Measurements from ENCODE around the gene ARAP2.

Gene ARAP2

DNA sequence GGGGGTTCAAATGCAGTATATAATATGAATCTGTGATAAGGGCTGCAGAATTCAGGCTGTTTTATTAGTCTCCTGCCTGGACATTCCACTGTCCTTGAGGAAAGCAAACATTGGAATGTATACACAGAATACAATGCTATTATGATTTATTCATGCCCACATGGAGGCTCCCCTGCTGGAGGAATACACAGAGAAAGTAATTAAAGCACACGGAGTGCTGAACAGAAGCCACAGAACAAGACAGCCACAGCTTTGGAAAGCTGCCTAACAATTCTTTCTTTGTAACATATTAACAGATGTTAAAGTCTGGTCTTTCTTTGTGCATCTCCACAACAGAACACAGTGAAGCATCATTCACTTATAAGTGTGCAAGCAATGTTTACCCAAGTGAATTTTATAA, 155.8 kb downstream of the ARAP2 start:
- no peak for DNase-seq

DNA sequence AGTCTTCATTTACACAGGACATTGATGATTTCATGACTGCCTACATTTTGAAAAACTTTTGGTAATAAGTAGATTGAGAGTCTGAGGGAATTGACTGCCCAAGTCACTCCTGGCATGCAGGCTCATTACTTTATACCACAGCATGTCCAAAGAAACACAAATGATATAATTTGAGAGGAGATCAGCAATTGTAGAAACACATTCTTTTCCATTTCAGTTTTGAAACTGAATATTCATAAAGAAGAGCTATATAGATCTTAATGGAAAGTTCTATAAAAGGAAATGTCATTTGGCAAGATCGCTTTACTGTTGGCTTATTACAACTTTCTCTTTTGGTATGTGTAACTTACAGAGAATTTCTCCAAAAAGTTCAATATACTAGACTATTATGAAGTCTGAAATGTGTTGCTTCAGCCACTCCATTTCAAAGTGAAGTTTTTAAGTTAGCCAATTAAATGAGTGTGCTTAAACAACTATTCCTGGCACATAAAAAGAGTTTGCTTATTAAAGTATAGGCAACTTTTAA, 158.0 kb downstream of the ARAP2 start:
- no peak for DNase-seq

DNA sequence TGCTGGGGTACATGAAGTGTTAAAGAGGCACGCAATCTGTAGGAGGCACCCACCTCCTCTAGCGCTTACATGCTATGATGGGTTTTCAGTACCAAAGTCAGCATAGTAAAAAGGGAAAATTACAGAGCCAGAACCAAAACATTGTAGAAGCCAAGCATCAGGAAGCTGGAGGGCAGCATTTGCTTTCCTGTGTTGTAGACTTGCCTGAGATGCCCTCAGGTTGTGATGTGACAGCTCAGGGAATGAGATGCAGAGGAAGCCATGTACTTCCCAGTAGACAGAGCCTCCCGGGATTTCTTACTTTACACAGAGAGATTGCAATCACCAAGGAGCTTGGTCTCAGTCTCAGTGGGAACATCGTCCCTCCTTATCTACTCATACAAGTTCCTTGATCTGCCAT, 161.5 kb downstream of the ARAP2 start:
- no peak for DNase-seq

DNA sequence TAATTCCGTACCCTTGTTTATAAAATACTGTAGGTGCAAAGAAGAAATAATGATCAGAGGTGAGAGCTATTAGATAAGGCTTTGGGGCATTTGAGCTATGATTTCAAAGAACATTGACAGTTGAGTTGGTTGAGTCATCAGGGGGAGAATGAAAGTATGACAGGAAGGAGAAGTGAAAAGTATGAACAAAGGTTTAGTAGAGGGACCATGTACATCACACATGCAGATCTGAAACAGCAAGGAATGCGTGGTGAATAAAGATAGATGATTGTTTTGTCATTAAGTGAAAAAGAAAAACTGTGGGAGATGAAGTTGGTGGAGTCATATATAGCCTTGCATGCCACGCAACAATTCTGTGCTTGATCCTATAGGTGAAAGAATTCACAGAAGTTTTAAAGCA, 163.1 kb downstream of the ARAP2 start:
- no peak for DNase-seq

DNA sequence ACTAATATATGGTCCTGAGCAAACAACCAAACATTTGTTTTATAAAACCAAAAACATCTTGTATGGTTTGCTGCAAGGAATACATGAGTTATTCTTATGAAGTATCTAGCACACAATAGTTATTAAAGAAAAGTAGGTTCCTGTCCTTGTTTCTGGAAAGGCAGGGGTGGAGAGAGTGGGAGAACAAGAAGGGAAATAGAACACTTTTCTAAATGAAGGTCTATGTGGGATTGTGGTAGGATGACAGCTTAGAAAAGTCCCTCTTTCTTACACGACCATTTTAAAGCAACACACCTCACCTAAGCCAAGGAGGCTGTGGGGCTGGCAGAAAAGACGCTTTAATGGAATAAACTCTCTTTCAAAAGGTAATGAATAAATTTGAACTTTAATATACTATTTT, 164.6 kb downstream of the ARAP2 start:
- no peak for DNase-seq

DNA sequence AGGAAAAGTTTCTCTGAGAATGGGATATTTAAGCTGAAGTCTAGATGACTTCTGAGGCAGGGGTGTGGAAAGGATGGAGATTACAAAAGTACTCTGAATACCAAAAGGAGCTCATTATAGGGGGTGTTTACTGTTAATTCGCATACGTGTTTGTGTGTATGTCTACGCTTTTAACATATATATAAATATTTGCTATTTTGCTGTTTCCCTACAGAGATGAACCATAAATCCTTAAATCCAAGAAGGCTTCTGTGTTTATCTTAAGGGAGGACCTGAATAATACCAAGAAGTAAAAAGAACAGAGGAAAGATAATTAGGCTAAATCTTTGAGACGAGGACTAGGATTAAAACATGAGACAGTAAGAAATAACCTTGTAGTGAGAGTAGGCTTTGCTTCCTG, 166.0 kb downstream of the ARAP2 start:
- DNase-seq = no peak

DNA sequence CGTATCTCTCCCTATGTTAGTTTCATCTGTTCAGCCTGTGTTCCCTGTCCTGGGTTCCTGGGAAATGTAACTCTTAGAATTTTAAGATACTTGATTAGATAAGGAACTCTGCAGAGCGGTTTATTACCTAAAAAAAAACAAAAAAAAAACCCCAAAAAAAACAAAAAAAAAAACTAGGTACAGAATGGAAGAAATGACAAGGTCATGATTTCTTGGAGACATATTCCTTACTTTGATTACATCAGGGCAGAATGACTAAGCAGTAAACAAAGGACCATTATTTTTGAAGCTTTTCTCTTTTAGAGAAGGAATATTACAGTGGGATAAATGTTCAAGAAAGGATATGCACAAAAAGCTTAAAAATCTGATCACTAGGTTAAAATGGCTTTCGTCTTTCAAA, 171.8 kb downstream of the ARAP2 start:
- DNase-seq = no peak

DNA sequence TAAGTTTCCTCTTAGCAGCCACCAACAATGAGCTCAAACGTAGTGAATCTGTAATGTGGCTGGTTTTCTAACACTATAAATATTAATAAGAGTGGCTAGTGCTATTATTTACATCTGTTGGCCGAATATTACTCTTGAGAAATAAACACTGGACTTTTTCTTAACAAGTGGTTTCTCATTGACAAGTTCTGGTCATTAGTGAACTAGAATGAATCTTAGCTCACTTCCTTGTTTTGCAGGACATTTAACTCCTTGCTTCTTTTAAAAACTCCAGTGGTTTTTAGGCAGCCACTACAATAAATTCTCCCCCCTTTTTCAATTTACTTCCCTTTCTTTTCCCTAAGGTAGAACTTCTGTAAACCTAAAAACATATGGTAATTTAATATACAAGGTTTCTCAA, 177.2 kb downstream of the ARAP2 start:
- no peak for DNase-seq

DNA sequence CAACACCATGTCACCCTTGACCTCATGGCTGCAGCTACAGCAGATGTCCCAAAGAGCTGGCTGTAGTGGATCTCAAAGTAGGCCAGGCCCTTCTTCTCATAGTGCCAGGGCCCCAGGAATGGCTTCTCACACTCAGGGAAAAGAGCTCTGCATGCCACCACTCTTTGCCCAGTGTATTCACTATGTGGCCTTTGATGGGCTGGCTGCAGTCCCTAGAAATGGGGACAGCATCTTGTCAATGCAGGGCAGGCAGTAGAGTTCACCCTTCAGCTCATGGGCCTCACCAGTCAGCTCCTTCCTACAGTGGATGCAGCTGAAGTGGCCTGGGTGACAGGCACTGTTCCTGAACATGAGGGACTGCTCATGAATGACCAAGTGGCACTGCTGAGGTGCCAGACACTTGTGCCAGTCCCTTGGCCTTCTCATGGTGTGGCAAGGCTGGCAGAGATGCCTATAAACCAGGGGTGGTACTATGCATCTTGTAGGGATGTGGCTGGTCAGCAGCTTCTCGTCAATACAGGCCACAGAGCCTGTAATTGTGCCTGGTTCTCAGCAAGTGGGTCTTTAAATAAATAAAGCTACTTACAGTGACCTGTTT, 178.9 kb downstream of the ARAP2 start:
- DNase-seq = no peak

DNA sequence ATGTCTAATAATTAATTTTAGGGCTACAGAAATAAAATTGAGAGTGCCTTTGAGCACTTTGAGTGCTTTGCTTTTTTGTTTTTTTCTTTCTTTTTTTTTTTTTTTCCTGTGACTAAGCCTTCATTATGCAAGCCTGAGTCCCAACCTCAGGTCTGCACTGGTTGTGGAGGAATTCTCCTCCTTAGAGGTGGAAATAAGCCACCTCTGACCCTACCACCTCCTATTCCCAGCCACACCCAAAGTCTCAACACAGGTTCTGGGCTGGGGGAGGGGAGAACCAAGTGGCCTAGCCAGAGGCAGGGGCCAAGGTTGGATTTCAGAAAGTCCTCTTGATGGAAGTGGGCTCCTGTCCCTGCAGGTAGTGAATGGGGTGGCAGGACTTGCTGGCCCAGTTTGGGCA, 180.2 kb downstream of the ARAP2 start:
- no peak for DNase-seq

DNA sequence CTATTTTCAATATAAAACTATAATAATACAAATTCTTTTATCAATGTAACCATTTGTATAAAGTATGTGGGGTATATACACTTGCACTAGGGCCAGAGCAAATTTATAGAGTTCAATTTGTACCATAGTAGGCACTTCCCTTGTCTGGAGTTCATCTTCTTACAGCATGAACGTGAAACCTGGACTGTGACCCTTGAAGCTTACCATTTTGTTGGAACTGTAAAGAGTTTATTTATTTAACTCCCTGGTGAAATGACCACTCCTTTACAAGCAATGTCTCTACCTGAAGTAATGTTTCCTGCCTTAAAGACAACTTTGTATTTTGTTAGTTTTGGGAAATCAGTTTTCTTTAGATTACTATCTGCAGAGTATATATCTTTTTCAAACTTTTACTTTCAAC, 188.2 kb downstream of the ARAP2 start:
- DNase-seq = no peak

DNA sequence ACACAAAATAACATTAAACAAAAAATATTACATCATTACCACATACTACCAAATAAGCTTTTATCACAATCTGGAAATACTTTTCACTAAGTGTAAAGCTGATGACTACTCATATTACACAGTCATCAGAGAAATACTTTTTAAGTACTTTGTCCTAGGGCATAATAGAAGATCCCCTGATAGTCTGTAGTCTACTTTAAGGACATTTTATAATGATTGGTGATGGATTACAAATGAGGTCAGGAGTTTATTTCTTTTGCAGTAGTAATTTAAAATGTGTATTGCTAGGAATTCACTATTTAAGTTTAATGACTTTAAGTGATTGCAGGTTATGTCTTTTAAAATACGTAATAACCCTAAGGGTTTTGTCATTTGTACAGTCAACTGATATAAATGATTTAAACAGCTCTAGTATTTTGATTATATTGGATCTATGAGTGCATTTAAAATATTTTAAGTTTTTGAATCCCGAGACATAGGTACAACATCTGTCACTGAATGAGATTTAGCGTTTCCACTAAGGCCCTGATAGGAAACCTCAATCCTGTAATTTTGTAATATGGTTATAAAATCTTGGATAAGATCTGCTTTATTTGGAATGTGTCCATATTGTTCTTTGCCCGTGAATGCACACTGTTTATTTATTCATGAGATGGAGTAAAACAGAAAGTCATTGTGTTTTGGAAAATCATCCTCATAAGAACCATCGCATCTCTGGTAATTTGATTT, 189.5 kb downstream of the ARAP2 start:
- DNase-seq = no peak

DNA sequence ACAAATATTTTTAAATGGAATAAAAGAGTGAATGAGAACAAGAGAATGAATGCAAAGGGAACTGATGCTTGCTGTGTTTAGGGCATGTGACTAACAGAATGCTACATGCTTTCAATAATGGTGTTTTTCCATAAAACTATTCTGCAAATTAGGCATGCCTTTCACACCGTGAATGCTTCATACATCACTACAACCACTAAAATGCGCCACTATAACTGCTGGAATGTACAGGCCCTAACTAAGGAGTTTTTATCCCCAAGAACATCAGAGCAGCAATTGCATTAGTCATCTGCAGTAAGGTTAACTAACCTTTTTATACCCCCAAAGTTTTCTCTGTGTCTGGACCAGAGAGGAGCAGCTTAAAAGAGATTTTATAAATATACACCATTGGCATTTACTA, 190.4 kb downstream of the ARAP2 start:
- no peak for DNase-seq

DNA sequence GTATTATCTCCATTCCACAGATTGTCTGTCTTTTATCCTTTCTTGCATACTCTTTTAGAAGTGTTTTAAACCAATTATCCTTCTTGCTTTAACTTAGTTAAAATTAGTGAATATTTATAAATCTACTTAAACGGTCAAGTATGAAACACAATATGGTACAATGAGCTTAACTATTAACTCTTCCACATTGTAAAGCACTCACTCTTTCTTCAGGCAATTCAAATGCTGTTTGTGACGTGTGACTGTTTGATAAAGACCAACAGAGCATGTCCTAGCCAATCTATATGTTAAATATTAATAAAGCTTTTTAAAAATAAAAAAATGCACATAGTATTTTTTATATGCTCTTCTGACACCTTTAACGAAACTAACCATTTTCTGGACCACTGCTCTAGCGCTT, 192.7 kb downstream of the ARAP2 start:
- DNase-seq = no peak

DNA sequence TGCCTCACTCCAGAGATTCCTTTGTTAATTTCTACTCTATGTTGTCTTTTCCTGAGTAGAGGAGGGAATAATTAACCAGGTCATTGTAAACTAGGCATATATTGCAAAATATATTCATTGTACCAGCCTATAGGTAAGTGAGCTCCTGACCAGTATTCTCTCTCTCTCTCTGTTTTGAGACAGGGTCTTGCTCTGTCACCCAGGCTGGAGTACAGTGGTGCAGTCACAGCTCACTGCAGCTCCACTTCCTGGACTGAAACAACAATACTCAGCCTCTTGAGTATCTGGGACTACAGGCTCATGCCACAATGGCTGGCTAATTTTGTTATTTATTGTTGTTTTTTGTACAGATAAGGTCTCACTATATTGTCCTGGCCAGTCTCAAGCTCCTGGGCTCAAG, 198.3 kb downstream of the ARAP2 start:
- no peak for DNase-seq

DNA sequence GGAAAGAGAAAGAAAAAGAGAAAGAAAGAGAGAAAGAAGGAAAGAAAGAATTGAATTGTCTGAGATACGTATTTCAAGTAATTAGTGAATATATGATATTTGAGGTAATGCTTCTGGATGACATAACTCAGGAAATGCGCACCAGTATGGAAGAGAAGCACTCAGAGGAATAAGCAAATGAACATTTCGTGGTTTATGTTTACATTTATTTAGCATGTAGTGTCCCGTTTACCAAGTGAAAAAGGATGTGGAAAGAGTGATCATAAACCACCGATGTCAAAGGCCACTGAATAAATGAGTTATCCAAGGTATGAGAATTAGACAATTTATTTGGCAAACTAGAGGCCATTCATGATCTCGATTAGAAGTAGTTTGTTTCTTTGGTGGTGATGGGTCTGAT, 200.4 kb downstream of the ARAP2 start:
- DNase-seq = no peak

DNA sequence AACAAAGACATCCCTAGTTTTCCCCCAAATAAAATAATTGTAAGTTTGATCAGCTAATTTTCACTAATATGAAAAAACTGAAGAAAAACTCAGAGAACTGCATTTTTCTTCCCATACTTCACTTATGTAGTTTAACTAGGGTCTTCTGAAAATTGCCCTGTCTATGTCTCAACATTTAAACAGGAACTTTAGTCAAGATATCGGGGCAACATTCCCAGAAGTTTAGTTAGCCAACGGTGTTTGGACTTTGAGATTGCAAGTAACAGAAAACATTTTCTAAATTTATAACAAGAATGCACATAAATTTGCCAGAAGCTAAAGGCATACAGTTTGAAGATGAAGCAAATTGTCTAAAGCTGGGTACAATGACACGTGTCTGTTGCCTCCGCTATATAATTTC, 201.1 kb downstream of the ARAP2 start:
- no peak for DNase-seq

DNA sequence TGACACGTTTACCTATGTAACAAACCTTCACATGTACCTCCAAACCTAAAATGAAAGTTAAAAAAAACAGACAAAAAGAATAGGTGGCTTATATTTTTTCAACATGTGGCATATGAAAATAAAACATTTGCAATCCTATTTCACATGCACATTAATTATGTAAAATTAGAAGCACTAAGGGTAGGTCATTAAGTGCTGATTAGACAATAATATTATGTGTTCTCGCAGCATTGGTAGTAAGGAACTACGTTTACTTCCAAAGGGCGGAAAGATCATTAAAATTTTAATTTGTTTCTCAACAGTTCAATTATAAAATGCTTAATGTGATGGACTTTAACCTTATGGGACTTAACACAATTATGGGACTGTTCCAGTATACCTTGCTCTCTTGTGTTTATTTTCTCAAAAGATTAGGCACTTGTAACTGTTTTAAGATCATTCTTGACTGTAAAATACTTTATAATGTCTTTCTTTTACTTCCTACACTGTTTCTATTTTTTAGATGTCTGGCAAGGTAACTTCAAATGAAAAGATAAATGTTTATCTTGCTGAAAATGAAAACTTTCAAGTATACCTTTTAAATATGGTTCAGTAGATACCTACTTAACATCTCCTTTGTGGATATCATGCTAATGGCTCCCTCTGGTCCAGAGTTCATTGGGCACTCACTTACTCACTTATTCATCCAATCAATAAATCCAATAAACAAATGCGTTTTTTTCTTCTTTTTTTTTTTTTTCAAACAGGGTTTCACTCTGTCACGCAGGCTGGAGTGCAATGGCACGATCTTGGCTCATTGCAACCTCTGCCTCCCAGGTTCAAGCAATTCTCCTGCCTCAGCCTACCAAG, 202.0 kb downstream of the ARAP2 start:
- no peak for DNase-seq

DNA sequence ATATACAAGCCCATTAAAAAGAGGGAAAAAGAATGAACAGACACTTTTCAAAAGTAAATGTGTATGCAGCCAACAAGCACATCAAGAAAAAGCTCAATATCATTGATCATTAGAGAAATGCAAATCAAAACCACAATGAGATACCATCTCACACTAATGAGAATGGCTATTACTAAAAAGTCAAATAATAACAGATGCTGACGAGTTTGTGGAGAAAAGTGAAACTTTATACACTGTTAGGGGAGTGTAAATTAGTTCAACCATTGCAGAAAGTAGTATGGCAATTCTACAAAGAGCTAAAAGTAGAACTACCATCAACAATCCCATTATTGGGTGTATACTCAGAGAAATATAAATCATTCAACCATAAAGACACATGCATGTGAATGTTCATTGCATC, 203.0 kb downstream of the ARAP2 start:
- no peak for DNase-seq

DNA sequence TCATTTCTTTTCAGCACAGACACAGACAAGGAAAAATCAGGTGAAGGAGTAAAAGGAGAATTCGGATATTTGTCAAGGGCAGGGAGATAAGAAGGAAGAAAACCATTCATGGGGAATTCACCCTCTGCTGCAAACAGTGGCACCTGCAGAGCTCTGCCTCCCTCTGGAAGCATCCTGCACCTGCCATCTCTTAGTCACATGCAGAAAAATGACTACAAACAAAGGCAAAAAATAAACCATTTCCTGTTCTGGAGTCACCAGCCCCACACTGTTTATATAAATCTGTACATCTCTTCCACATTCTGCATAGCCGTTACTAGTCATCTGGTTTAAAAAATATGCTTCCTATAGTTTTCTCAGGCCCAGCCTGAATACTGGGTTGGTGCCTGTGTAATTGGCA, 205.3 kb downstream of the ARAP2 start:
- no peak for DNase-seq

DNA sequence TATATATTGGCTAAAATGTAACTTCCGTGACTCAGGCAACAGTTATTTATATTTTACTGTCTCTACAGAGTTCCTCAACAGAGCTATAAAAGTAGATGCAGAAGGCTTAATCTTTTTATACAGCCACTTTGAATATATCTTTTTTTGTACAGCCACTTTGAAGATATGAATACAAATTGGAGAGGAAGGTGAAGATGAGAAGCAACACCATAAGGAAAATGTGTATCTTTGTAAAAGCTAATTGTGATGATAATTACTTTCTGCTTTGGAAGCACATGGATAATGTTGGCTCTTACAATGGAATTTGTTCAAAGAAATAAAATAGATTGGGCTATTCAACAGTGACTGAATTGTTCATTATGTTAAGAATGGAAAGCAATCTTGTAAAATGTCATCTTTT, 205.8 kb downstream of the ARAP2 start:
- DNase-seq = no peak

DNA sequence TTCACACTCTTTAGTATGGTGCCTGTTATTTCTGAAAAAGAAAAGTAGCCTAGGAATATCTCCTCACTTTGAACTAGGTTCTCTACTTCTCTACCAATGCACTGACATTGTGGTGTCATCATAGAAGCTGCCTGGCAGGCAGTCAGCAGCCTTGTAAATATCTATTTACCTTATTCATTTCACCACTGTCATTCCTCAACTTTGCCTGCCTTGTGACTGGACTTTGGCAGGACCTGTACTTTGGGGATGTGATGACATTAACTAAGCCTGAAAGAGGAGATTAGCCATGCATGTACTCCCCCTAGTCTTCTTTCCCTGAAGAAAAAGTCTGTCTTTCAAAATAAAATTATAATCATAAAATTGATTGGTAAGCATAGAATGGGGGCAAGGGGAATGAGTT, 207.2 kb downstream of the ARAP2 start:
- no peak for DNase-seq

DNA sequence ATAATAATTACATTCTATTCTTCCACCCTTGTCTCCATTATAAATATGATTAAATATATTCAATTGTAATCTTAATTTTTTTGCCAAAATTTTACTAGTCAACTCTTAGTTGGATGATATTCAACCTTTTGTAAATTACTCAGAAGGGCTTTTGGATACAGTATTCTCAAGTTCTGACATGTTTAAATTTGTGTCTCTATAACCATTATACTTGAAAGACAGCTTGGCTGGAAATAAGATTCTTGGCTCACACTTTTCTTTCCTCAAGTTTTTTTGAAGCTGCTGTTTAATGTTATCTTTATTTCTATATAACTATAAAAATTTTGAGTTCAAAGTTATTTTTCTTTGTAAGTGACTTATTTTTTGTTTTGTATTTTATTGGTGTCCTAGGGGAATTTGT, 214.4 kb downstream of the ARAP2 start:
- no peak for DNase-seq

DNA sequence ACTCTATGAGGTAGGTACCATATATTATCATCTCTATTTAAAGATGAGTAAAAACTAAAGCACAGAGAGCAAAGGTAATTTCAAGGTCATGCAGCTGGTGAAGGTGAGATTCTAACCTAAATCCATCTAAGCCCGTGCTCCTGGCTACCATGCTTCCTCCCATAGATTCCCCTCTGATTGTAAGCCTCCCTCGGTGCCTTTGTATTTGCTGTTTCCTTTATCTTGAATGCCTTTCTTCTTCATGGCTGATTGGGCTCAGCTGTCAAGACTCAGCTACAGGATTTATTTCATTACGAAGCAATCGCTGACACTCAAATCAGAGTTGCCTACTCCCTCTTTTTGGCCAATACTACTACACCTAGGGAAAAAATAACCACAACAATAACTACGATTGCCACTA, 217.1 kb downstream of the ARAP2 start:
- DNase-seq = no peak

Data from SIG-M5 (cell line).